Common myeloid progenitor, CD34-positive (primary cell): Measurements from ENCODE around the gene GOT1.

Source experiments
- CTCF ChIA-PET: fragments of 350-600 bp; sonication (Branson Sonifier 250); formaldehyde crosslinking; loops from one replicate; lab custom pipeline; 2021; ENCODE audit warnings: antibody characterized with exemption; lab: Charles Lee
- POLR2A ChIA-PET: fragments of 350-600 bp; sonication (Branson Sonifier 250); formaldehyde crosslinking; loops from one replicate; lab custom pipeline; 2021; ENCODE audit warnings: antibody characterized with exemption; lab: Charles Lee
- DNase-seq, 3 donors: peaks; one replicate each; pipeline versions ENCODE4 v3.0.0 to v3.0.0-alpha.2; 2013
- H3K27ac ChIP-seq, 2 experiments: 1 replicate in 1 of 2; 2 replicates in 1 of 2; pipeline ENCODE4 v1.7.0; 2013; ENCODE audit warnings: inconsistent platforms in 2 of 2, low read length in 2 of 2, mild to moderate bottlenecking in 2 of 2, low read depth in 1 of 2, moderate library complexity in 1 of 2; ENCODE audit not compliant: severe bottlenecking in 2 of 2, insufficient read depth in 1 of 2, poor library complexity in 1 of 2
- H3K27me3 ChIP-seq, 5 experiments: replicated peaks in 2 of 5; 1 replicate in 3 of 5; 2 replicates in 2 of 5; pipeline versions ENCODE4 v1.6.1 to v1.7.0; 2013; ENCODE audit warnings: low read length in 4 of 5, mild to moderate bottlenecking in 2 of 5, moderate library complexity in 2 of 5, inconsistent platforms in 1 of 5; ENCODE audit not compliant: insufficient read depth in 5 of 5, control insufficient read depth in 4 of 5
- H3K36me3 ChIP-seq, 4 experiments: 1 replicate in 2 of 4; 2 replicates in 2 of 4; pipeline versions ENCODE4 v1.6.1 to v1.7.0; 2013; ENCODE audit warnings: low read length in 3 of 4, control low read depth in 1 of 4, mild to moderate bottlenecking in 1 of 4; ENCODE audit not compliant: control insufficient read depth in 4 of 4, insufficient read depth in 4 of 4
- H3K4me1 ChIP-seq, 4 experiments: 1 replicate in 3 of 4; 2 replicates in 1 of 4; pipeline versions ENCODE4 v1.6.1 to v1.7.1; 2013; ENCODE audit warnings: low read length in 3 of 4, mild to moderate bottlenecking in 3 of 4, control low read depth in 1 of 4, inconsistent platforms in 1 of 4, moderate library complexity in 1 of 4; ENCODE audit not compliant: control insufficient read depth in 4 of 4, insufficient read depth in 4 of 4; ENCODE audit errors: control extremely low read depth in 1 of 4
- H3K4me3 ChIP-seq, 7 experiments: 1 replicate in 4 of 7; 2 replicates in 3 of 7; pipeline versions ENCODE4 v1.5.1 to v1.7.0; 2013; ENCODE audit warnings: mild to moderate bottlenecking in 7 of 7, low read length in 6 of 7, moderate library complexity in 6 of 7, inconsistent platforms in 2 of 7, low read depth in 2 of 7, control low read depth in 1 of 7; ENCODE audit not compliant: insufficient read depth in 4 of 7, control insufficient read depth in 1 of 7; ENCODE audit errors: extremely low read depth in 1 of 7
- H3K9me3 ChIP-seq, 5 experiments: 1 replicate in 4 of 5; 2 replicates in 1 of 5; pipeline versions ENCODE4 v1.6.1 to v1.7.1; 2013; ENCODE audit warnings: low read length in 4 of 5, mild to moderate bottlenecking in 2 of 5, inconsistent platforms in 1 of 5, low read depth in 1 of 5, moderate library complexity in 1 of 5; ENCODE audit not compliant: control insufficient read depth in 4 of 5, insufficient read depth in 2 of 5; ENCODE audit errors: control extremely low read depth in 1 of 5
- WGBS: methylation state at CpG from one replicate; pipeline ENCODE4 v1.1.5; 2013; ENCODE audit not compliant: insufficient coverage; 5-methylcytosine and 5-hydroxymethylcytosine counted together

Gene GOT1

GRCh38 chr10:99387541-99387940 is 42.9 kb downstream of the GOT1 start:
- ChIA-PET POLR2A (no interaction called here), CTCF (interaction anchor here (1.3 to 2.0 kb wide), 4 partner anchors 14 to 224 kb away, joined by 3 to 5 read pairs (median 4); no protein-coding TSS in a partner anchor)
- DNase-seq = no peak
- Histone ChIP-seq H3K27me3 (no peaks in the 10 kb centered on the region), H3K9me3 (no peaks in the 10 kb centered on the region), H3K4me3 (no peak overlapping the region), H3K27ac (no peak overlapping the region), H3K36me3 (no peaks in the 10 kb centered on the region), H3K4me1 (peaks cover 0 to 5% (median 0%) of the 10 kb centered on the region in 4 experiments)
- WGBS = 99% methylated on average over 9 of the region's 11 CpGs

GRCh38 chr10:99387071-99387470 is 43.4 kb downstream of the GOT1 start:
- 93% methylated on average over 3 of the region's 4 CpGs for WGBS
- peaks cover 0 to 5% (median 0%) of the 10 kb centered on the region in 4 experiments for H3K4me1 ChIP-seq
- no peaks in the 10 kb centered on the region for H3K27me3 ChIP-seq
- ChIA-PET POLR2A (no interaction called here), CTCF (interaction anchor here (1.3 kb wide), 1 partner anchor 225 kb away, joined by 3 read pairs; no protein-coding TSS in a partner anchor)
- H3K36me3 ChIP-seq = no peaks in the 10 kb centered on the region
- no peaks in the 10 kb centered on the region for H3K9me3 ChIP-seq
- no peak for DNase-seq
- H3K27ac ChIP-seq = no peak overlapping the region
- H3K4me3 ChIP-seq = no peak overlapping the region

- ChIA-PET CTCF (interaction anchor here (2.2 kb wide), 1 partner anchor 9 kb away, joined by 12 read pairs; no protein-coding TSS in a partner anchor), POLR2A (no interaction called here)
- H3K27ac ChIP-seq = no peak overlapping the region
- no peak overlapping the region for H3K4me3 ChIP-seq
- no CpG with 5 or more reads among the region's 1 CpG for WGBS
- no peaks in the 10 kb centered on the region for H3K4me1 ChIP-seq
- H3K9me3 ChIP-seq = no peaks in the 10 kb centered on the region
- H3K27me3 ChIP-seq = no peaks in the 10 kb centered on the region
- DNase-seq = no peak
- peaks cover 0 to 2% (median 0%) of the 10 kb centered on the region in 4 experiments for H3K36me3 ChIP-seq
These were observed 48.2 kb downstream of the GOT1 start for GRCh38 chr10:99382176-99382575.

GRCh38 chr10:99375426-99375825 is 55.0 kb downstream of the GOT1 start:
- H3K4me3 ChIP-seq = no peak overlapping the region
- POLR2A ChIA-PET = no interaction called here
- H3K4me1 ChIP-seq = peaks cover 0 to 4% (median 4%) of the 10 kb centered on the region in 4 experiments
- DNase-seq = no peak
- no peak overlapping the region for H3K27ac ChIP-seq
- no peaks in the 10 kb centered on the region for H3K27me3 ChIP-seq
- H3K36me3 ChIP-seq = peaks cover 0 to 2% (median 0%) of the 10 kb centered on the region in 4 experiments
- CTCF ChIA-PET = interaction anchor here (0.9 to 1.1 kb wide), 2 partner anchors 28 to 173 kb away, joined by 3 read pairs; no protein-coding TSS in a partner anchor
- H3K9me3 ChIP-seq = no peaks in the 10 kb centered on the region

- no peak overlapping the region for H3K27ac ChIP-seq
- ChIA-PET CTCF (interaction anchor here (0.6 to 1.1 kb wide), 2 partner anchors 107 to 174 kb away, joined by 3 read pairs; no protein-coding TSS in a partner anchor), POLR2A (no interaction called here)
- WGBS = 44% methylated on average over 3 of the region's 3 CpGs
- H3K9me3 ChIP-seq = no peaks in the 10 kb centered on the region
- no peaks in the 10 kb centered on the region for H3K27me3 ChIP-seq
- DNase-seq = no peak
- peaks cover 0 to 4% (median 4%) of the 10 kb centered on the region in 4 experiments for H3K4me1 ChIP-seq
- peaks cover 0 to 2% (median 0%) of the 10 kb centered on the region in 4 experiments for H3K36me3 ChIP-seq
- H3K4me3 ChIP-seq = no peak overlapping the region
These were observed 55.5 kb downstream of the GOT1 start for GRCh38 chr10:99374972-99375371.

- ChIA-PET CTCF (interaction anchor here (0.6 to 1.1 kb wide), 2 partner anchors 108 to 174 kb away, joined by 3 read pairs; no protein-coding TSS in a partner anchor), POLR2A (no interaction called here)
- Histone ChIP-seq H3K27me3 (no peaks in the 10 kb centered on the region), H3K9me3 (no peaks in the 10 kb centered on the region), H3K36me3 (peaks cover 0 to 2% (median 0%) of the 10 kb centered on the region in 4 experiments), H3K4me3 (no peak overlapping the region), H3K27ac (no peak overlapping the region), H3K4me1 (peaks cover 0 to 4% (median 4%) of the 10 kb centered on the region in 4 experiments)
- no CpG with 5 or more reads among the region's 2 CpGs for WGBS
- peak in 2 of 3 donors; percentile 34 to 36 for DNase-seq
These were observed 55.9 kb downstream of the GOT1 start for GRCh38 chr10:99374526-99374925.

GRCh38 chr10:99372546-99373271 is 57.7 kb downstream of the GOT1 start:
- 71% methylated on average over 5 of the region's 9 CpGs for WGBS
- no peaks in the 10 kb centered on the region for H3K27me3 ChIP-seq
- DNase-seq = peak in 2 of 3 donors; percentile 9 to 29

More at GRCh38 chr10:99372546-99373271, 57.7 kb downstream of the GOT1 start:
- no peaks in the 10 kb centered on the region for H3K36me3 ChIP-seq
- H3K4me3 ChIP-seq = no peak overlapping the region
- H3K9me3 ChIP-seq = no peaks in the 10 kb centered on the region
- ChIA-PET CTCF (interaction anchor here (1.1 to 1.3 kb wide), 2 partner anchors 15 to 19 kb away, joined by 3 to 4 read pairs; no protein-coding TSS in a partner anchor), POLR2A (no interaction called here)
- H3K27ac ChIP-seq = no peak overlapping the region
- peaks cover 0 to 4% (median 4%) of the 10 kb centered on the region in 4 experiments for H3K4me1 ChIP-seq
